Suprapubic skin (tissue), 3 donors: ENCODE results near the gene STS.

ENCODE experiments used
- POLR2A ChIP-seq, 2 donors: fragments of 450-650 bp; IDR thresholded peaks; one replicate each; pipeline ENCODE4 v1.6.1; 2017; ENCODE audit warnings: antibody characterized with exemption in 2 of 2, mild to moderate bottlenecking in 2 of 2, moderate library complexity in 2 of 2
- TF ChIP-seq, protein P1 (sequence below), 2 donors: fragments of 200-600 bp in 1 of 2; fragments of 450-650 bp in 1 of 2; sonication (generic) in 1 of 2; IDR thresholded peaks; one replicate each; pipeline ENCODE4 v1.5.1; 2016 to 2019; ENCODE audit warnings: antibody characterized with exemption in 2 of 2, mild to moderate bottlenecking in 1 of 2, moderate library complexity in 1 of 2

DNA sequence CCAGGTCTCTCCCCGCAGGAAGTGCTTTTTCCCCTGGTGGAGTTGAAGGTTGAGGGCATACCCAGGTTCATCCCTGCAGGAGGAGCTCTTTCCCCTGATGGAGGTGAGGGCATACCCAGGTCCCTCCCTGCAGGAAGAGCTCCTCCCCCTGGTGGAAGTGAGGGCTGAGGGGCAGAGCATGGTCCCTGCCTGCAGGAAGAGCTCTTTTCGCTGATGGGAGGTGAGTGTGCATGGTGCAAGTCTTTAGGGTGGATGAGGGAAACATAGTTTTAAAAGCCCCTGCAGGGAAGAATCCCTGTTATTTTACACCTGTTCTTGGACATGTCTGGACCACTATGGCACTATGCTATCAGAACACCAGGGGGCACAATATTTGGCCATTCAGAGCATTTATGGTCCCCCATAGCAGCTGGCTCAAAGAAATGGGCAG lies 44.2 kb downstream of the STS start:
- TF ChIP-seq, protein P1, sequence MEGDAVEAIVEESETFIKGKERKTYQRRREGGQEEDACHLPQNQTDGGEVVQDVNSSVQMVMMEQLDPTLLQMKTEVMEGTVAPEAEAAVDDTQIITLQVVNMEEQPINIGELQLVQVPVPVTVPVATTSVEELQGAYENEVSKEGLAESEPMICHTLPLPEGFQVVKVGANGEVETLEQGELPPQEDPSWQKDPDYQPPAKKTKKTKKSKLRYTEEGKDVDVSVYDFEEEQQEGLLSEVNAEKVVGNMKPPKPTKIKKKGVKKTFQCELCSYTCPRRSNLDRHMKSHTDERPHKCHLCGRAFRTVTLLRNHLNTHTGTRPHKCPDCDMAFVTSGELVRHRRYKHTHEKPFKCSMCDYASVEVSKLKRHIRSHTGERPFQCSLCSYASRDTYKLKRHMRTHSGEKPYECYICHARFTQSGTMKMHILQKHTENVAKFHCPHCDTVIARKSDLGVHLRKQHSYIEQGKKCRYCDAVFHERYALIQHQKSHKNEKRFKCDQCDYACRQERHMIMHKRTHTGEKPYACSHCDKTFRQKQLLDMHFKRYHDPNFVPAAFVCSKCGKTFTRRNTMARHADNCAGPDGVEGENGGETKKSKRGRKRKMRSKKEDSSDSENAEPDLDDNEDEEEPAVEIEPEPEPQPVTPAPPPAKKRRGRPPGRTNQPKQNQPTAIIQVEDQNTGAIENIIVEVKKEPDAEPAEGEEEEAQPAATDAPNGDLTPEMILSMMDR (IDR thresholded peaks at IDR 0.05): no peak
- TF ChIP-seq POLR2A (IDR thresholded peaks at IDR 0.05): no peak
